Spinal cord (tissue), 10 donors: ENCODE data around the gene KIF5B. TPM values are rescaled to one million over a fixed set of nuclear protein-coding genes. Genes with fewer than 3 reads are reported as not detected.

Experiments
- DNase-seq, 6 donors: peaks; one replicate each; pipeline versions ENCODE4 v3.0.0 to v3.0.0-alpha.2; 2013 to 2015; ENCODE audit warnings: low spot score in 6 of 6, low read depth in 4 of 6
- H3K27ac ChIP-seq: one replicate; pipeline ENCODE4 v1.5.1; 2013; ENCODE audit warnings: low read depth, low read length, control low read depth
- H3K27me3 ChIP-seq: one replicate; pipeline ENCODE4 v1.6.1; 2013; ENCODE audit warnings: low read length; ENCODE audit not compliant: control insufficient read depth, insufficient read depth
- H3K36me3 ChIP-seq: one replicate; pipeline ENCODE4 v1.6.1; 2013; ENCODE audit warnings: low read length; ENCODE audit not compliant: control insufficient read depth, insufficient read depth
- H3K4me1 ChIP-seq: one replicate; pipeline ENCODE4 v1.6.1; 2013; ENCODE audit warnings: low read length; ENCODE audit not compliant: control insufficient read depth, insufficient read depth
- H3K4me3 ChIP-seq: one replicate; pipeline ENCODE4 v1.5.1; 2013; ENCODE audit warnings: low read depth, low read length, control low read depth
- H3K9me3 ChIP-seq: one replicate; pipeline ENCODE4 v1.6.1; 2013; ENCODE audit warnings: low read length; ENCODE audit not compliant: control insufficient read depth, insufficient read depth
- WGBS: methylation state at CpG from one replicate; pipeline ENCODE4 v1.1.5; 2013; ENCODE audit warnings: missing lambda C conversion rate; ENCODE audit not compliant: insufficient coverage; 5-methylcytosine and 5-hydroxymethylcytosine counted together
- polyA plus RNA-seq, 2 donors: library from polyadenylated mRNA; unstranded; fragments of 120-200 nt; gene quantifications; one replicate each; pipeline ENCODE4 v1.2.1, GENCODE V29; 2013; ENCODE audit not compliant: insufficient read length in 2 of 2
- small RNA-seq: library from RNA; depleted of rRNA; stranded (forward); fragments of <200 nt; gene quantifications from one replicate; pipeline ENCODE3, GENCODE V24; 2014; ENCODE audit warnings: low replicate concordance
- total RNA-seq, 2 donors: library from RNA; depleted of rRNA in 1 of 2; stranded (reverse); fragments of 120-200 nt in 1 of 2; fragments of >200 nt in 1 of 2; gene quantifications; one replicate each; pipeline versions ENCODE4 v1.2.3 to v1.2.4, GENCODE V29; 2013 to 2014
- donor health status: healthy.

KIF5B gene
- total and polyA plus RNA-seq, 4 donors: 86.9 to 140 (median 118) TPM

DNA sequence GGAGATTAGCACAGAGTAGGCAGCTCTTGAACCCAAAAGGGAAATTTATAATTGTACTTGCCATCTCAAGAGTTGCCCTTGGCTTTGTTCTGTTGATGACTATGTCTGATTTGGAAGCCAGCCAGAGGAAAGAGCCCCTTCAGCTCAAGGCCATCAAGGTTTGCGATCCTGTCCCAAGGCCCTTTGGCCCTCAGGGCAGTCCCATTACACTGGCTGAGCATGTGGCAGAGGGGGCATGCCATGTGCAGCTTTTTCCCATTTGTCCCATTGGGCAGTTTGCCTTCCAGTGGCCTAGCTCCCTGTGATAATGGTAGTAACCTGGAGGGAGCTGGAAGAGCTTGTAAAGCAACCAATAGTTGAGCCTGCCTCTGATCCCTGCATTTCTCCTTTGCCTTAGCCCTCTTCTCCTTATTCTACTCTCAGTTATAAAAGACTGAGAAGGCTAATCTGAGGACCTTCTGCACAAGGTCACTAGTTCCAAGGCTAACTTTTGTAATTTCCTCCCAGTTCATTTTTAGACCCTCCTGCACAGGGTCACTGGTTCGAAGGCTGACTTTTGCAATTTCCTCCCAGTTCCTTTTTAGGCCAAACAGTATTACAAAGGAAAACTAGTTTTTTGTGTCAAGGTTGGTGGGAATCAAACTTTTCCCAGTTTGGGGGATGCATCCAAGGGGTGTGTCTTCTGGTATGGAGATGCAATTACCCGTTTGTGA is 96.6 kb downstream of the KIF5B start:
- no peak for DNase-seq
- Histone ChIP-seq H3K4me3 (no peak overlapping the region), H3K36me3 (no peaks in the 10 kb centered on the region), H3K9me3 (no peaks in the 10 kb centered on the region), H3K4me1 (no peaks in the 10 kb centered on the region), H3K27me3 (no peaks in the 10 kb centered on the region), H3K27ac (no peak overlapping the region)
- WGBS: 50% methylated on average over 2 of the region's 3 CpGs

Small RNA genes lying within 50 kb of the gene (small RNA-seq; reads per million reads assigned to genes)
- gene RF00019: not detected
- gene RN7SL825P: not detected

Other genes starting within 250 kb of the KIF5B start
- 10 to 100 TPM; 60.7 to 87.2 TPM for gene ARHGAP12, start 127.6 kb downstream of the KIF5B start, total RNA-seq
- gene ARHGAP12, start 127.6 kb downstream of the KIF5B start, polyA plus RNA-seq: 10 to 100 TPM; 40.0 to 45.4 TPM